Osteocyte (in vitro differentiated cells): Measurements from ENCODE around the gene ZNF423. TPM values are rescaled to one million over a fixed set of nuclear protein-coding genes. Genes with fewer than 3 reads are reported as not detected.

Experiments
- DNase-seq: peaks from one replicate; pipeline ENCODE4 v3.0.0; 2021; ENCODE audit warnings: mixed read lengths; ENCODE audit not compliant: unreplicated experiment; ENCODE audit errors: extremely low spot score
- H3K27ac Mint-ChIP-seq: one replicate; pipeline ENCODE4 v1.8.0; 2021; ENCODE audit warnings: mild to moderate bottlenecking, mixed read lengths; ENCODE audit not compliant: unreplicated experiment
- H3K27me3 Mint-ChIP-seq: one replicate; pipeline ENCODE4 v1.8.0; 2021; ENCODE audit warnings: mixed read lengths; ENCODE audit not compliant: unreplicated experiment
- H3K36me3 Mint-ChIP-seq: one replicate; pipeline ENCODE4 v1.8.0; 2021; ENCODE audit warnings: mixed read lengths; ENCODE audit not compliant: unreplicated experiment
- H3K4me1 Mint-ChIP-seq: one replicate; pipeline ENCODE4 v1.8.0; 2021; ENCODE audit warnings: mixed read lengths; ENCODE audit not compliant: unreplicated experiment
- H3K4me3 Mint-ChIP-seq: one replicate; pipeline ENCODE4 v1.8.0; 2021; ENCODE audit warnings: mild to moderate bottlenecking, moderate library complexity, mixed read lengths; ENCODE audit not compliant: unreplicated experiment
- H3K9me3 Mint-ChIP-seq: one replicate; pipeline ENCODE4 v1.8.0; 2021; ENCODE audit warnings: mixed read lengths; ENCODE audit not compliant: unreplicated experiment
- CTCF ChIP-seq: fragments of 200-600 bp; sonication (generic); IDR thresholded peaks from 2 replicates; pipeline ENCODE4 v1.5.0; 2021; ENCODE audit warnings: antibody characterized with exemption, mild to moderate bottlenecking, moderate library complexity
- total RNA-seq: library from RNA; stranded (reverse); gene quantifications from 2 replicates; pipeline ENCODE4 v1.2.1, GENCODE V29; 2021

The ZNF423 gene
- total RNA-seq, 1 donor from 2014 or later = 25.1 TPM

- no peak for DNase-seq
- H3K27ac Mint-ChIP-seq = peak overlapping the region; percentile 79
Measured at GRCh38 chr16:49652456-49653172, 203.3 kb downstream of the ZNF423 start.

GRCh38 chr16:49651996-49652395 lies 203.9 kb downstream of the ZNF423 start:
- no peak overlapping the region for H3K4me3 Mint-ChIP-seq
- DNase-seq = no peak
- H3K9me3 Mint-ChIP-seq = peaks cover 16% of the 10 kb centered on the region
- peaks cover 15% of the 10 kb centered on the region for H3K4me1 Mint-ChIP-seq
- H3K36me3 Mint-ChIP-seq = peaks cover 9% of the 10 kb centered on the region
- TF ChIP-seq CTCF = no peak
- H3K27ac Mint-ChIP-seq = peak overlapping the region; percentile 79
- no peaks in the 10 kb centered on the region for H3K27me3 Mint-ChIP-seq

More at GRCh38 chr16:49652456-49653172, 203.3 kb downstream of the ZNF423 start:
- H3K4me1 Mint-ChIP-seq = peaks cover 15% of the 10 kb centered on the region
- H3K9me3 Mint-ChIP-seq = peaks cover 10% of the 10 kb centered on the region
- peak overlapping the region; percentile 42 for H3K4me3 Mint-ChIP-seq
- peaks cover 5% of the 10 kb centered on the region for H3K36me3 Mint-ChIP-seq
- H3K27me3 Mint-ChIP-seq = no peaks in the 10 kb centered on the region
- TF ChIP-seq CTCF = no peak

- no peaks in the 10 kb centered on the region for H3K27me3 Mint-ChIP-seq
- no peak for TF ChIP-seq CTCF
- DNase-seq = no peak
- H3K4me1 Mint-ChIP-seq = peaks cover 15% of the 10 kb centered on the region
- no peak overlapping the region for H3K27ac Mint-ChIP-seq
- H3K9me3 Mint-ChIP-seq = peaks cover 16% of the 10 kb centered on the region
- H3K4me3 Mint-ChIP-seq = no peak overlapping the region
- H3K36me3 Mint-ChIP-seq = peaks cover 9% of the 10 kb centered on the region
Measured at GRCh38 chr16:49651226-49651625, 204.7 kb downstream of the ZNF423 start.

GRCh38 chr16:49650603-49651002 lies 205.3 kb downstream of the ZNF423 start:
- H3K27ac Mint-ChIP-seq = no peak overlapping the region
- TF ChIP-seq CTCF = no peak
- no peaks in the 10 kb centered on the region for H3K27me3 Mint-ChIP-seq
- H3K4me1 Mint-ChIP-seq = peaks cover 15% of the 10 kb centered on the region
- DNase-seq = no peak
- peaks cover 16% of the 10 kb centered on the region for H3K9me3 Mint-ChIP-seq
- no peak overlapping the region for H3K4me3 Mint-ChIP-seq
- peaks cover 9% of the 10 kb centered on the region for H3K36me3 Mint-ChIP-seq

GRCh38 chr16:49649013-49649765 lies 206.7 kb downstream of the ZNF423 start:
- no peak overlapping the region for H3K27ac Mint-ChIP-seq
- H3K4me1 Mint-ChIP-seq = peaks cover 16% of the 10 kb centered on the region
- no peak for DNase-seq
- no peaks in the 10 kb centered on the region for H3K27me3 Mint-ChIP-seq
- peaks cover 16% of the 10 kb centered on the region for H3K9me3 Mint-ChIP-seq
- TF ChIP-seq CTCF = no peak
- no peak overlapping the region for H3K4me3 Mint-ChIP-seq
- peaks cover 9% of the 10 kb centered on the region for H3K36me3 Mint-ChIP-seq
